A673 (cell line): Measurements from ENCODE around the gene NFKB2. TPM values are rescaled to one million over a fixed set of nuclear protein-coding genes. Genes with fewer than 3 reads are reported as not detected.

Experiments
- BruUV-seq: library from RNA; stranded (reverse); fragments of 400-500 nt; replicated peaks from 2 replicates; lab custom pipeline; 2021; lab: Mats Ljungman, UMichigan
- CTCF ChIA-PET: fragments of 300-600 bp; sonication (Branson Sonifier 250); formaldehyde crosslinking; loops from one replicate; lab custom pipeline; 2022; ENCODE audit warnings: antibody characterized with exemption; lab: Charles Lee
- POLR2A ChIA-PET: fragments of 300-600 bp; sonication (Branson Sonifier 250); formaldehyde crosslinking; loops from one replicate; lab custom pipeline; 2022; ENCODE audit warnings: antibody characterized with exemption; ENCODE audit not compliant: low non-redundant PET; lab: Charles Lee
- DNase-seq: peaks from one replicate; pipeline ENCODE4 v3.0.0-alpha.2; 2015; ENCODE audit warnings: low spot score
- H3K27ac ChIP-seq: fragments of 200-600 bp; sonication (generic); 2 replicates; pipeline ENCODE4 v1.5.1; 2016; ENCODE audit warnings: mixed run types, low read depth, mild to moderate bottlenecking, mixed read lengths, antibody characterized with exemption, low read length; ENCODE audit not compliant: poor library complexity, severe bottlenecking
- H3K27me3 ChIP-seq: fragments of 200-600 bp; sonication (generic); replicated peaks from 2 replicates; pipeline ENCODE4 v1.6.1; 2017; ENCODE audit warnings: mixed run types, low read depth, mild to moderate bottlenecking, mixed read lengths, antibody characterized with exemption, low read length; ENCODE audit not compliant: insufficient read depth, poor library complexity
- H3K36me3 ChIP-seq: fragments of 200-600 bp; sonication (generic); 2 replicates; pipeline ENCODE4 v1.6.1; 2016; ENCODE audit warnings: mixed run types, mild to moderate bottlenecking, mixed read lengths, antibody characterized with exemption, low read length; ENCODE audit not compliant: insufficient read depth, poor library complexity, severe bottlenecking
- H3K4me1 ChIP-seq: fragments of 200-600 bp; sonication (generic); 2 replicates; pipeline ENCODE4 v1.6.1; 2017; ENCODE audit warnings: mixed run types, mild to moderate bottlenecking, mixed read lengths, antibody characterized with exemption, low read length; ENCODE audit not compliant: insufficient read depth, poor library complexity, severe bottlenecking
- H3K4me3 ChIP-seq: fragments of 200-600 bp; sonication (generic); 2 replicates; pipeline ENCODE4 v1.5.1; 2016; ENCODE audit warnings: low read depth, mixed run types, mild to moderate bottlenecking, mixed read lengths, low read length; ENCODE audit not compliant: poor library complexity, severe bottlenecking
- H3K9me3 ChIP-seq: fragments of 200-600 bp; sonication (generic); 2 replicates; pipeline ENCODE4 v1.6.1; 2016; ENCODE audit warnings: mixed run types, low read depth, mild to moderate bottlenecking, mixed read lengths, antibody characterized with exemption, low read length; ENCODE audit not compliant: poor library complexity, severe bottlenecking
- CTCF ChIP-seq: fragments of 300-800, 200-600 bp; sonication (generic); conservative IDR thresholded peaks from 2 replicates; pipeline ENCODE4 v1.5.1; 2017; ENCODE audit warnings: low read depth, mild to moderate bottlenecking, antibody characterized with exemption, low read length, moderate library complexity, mixed read lengths
- EZH2 ChIP-seq: fragments of 200-600 bp; sonication (generic); IDR thresholded peaks from 2 replicates; pipeline ENCODE4 v1.6.1; 2017; ENCODE audit warnings: borderline replicate concordance, low read depth, mild to moderate bottlenecking, mixed read lengths, antibody characterized with exemption, low read length; ENCODE audit not compliant: poor library complexity, severe bottlenecking
- intact Hi-C: fragments of 100-400 bp; cut with micrococcal nuclease; formaldehyde crosslinking; loops from one replicate; pipeline ENCODE4 v1.10.0; 2022; ENCODE audit not compliant: unreplicated experiment
- total RNA-seq: library from RNA; stranded (reverse); gene quantifications from 2 replicates; pipeline ENCODE4 v1.2.3, GENCODE V29; 2021

Gene NFKB2
- total RNA-seq, 1 experiment from 2014 or later: 29.8 TPM

GRCh38 chr10:102423372-102423968, 28.0 kb downstream of the NFKB2 start:
- H3K36me3 ChIP-seq: peaks cover 8% of the 10 kb centered on the region
- no peak for DNase-seq
- POLR2A ChIA-PET: interaction anchor here (0.5 kb wide), 1 partner anchor 12 kb away, joined by 3 read pairs; no protein-coding TSS in a partner anchor
- TF ChIP-seq EZH2 (no peak), CTCF (no peak)
- CTCF ChIA-PET: interaction anchor here (0.5 to 1.6 kb wide), 4 partner anchors 30 to 193 kb away, joined by 3 to 9 read pairs (median 4); no protein-coding TSS in a partner anchor
- intact Hi-C loops: no loop called here
- H3K27me3 ChIP-seq: no peaks in the 10 kb centered on the region
- H3K4me1 ChIP-seq: peaks cover 16% of the 10 kb centered on the region
- no peak overlapping the region for H3K27ac ChIP-seq
- H3K9me3 ChIP-seq: no peaks in the 10 kb centered on the region
- TSS peak; percentile 51 for BruUV-seq
- H3K4me3 ChIP-seq: no peak overlapping the region

GRCh38 chr10:102424145-102424544, 28.6 kb downstream of the NFKB2 start:
- TF ChIP-seq CTCF (no peak), EZH2 (no peak)
- peaks cover 12% of the 10 kb centered on the region for H3K4me1 ChIP-seq
- peaks cover 8% of the 10 kb centered on the region for H3K36me3 ChIP-seq
- CTCF ChIA-PET: interaction anchor here (1.6 kb wide), 1 partner anchor 194 kb away, joined by 5 read pairs; no protein-coding TSS in a partner anchor
- DNase-seq: no peak
- H3K27ac ChIP-seq: no peak overlapping the region
- POLR2A ChIA-PET: interaction anchor here (0.5 kb wide), 1 partner anchor 11 kb away, joined by 3 read pairs; no protein-coding TSS in a partner anchor
- no TSS peak for BruUV-seq
- intact Hi-C loops: no loop called here
- no peak overlapping the region for H3K4me3 ChIP-seq
- H3K27me3 ChIP-seq: no peaks in the 10 kb centered on the region
- no peaks in the 10 kb centered on the region for H3K9me3 ChIP-seq

- no peak overlapping the region for H3K4me3 ChIP-seq
- peaks cover 8% of the 10 kb centered on the region for H3K36me3 ChIP-seq
- ChIA-PET CTCF (no interaction called here), POLR2A (no interaction called here)
- intact Hi-C loops: no loop called here
- peaks cover 10% of the 10 kb centered on the region for H3K4me1 ChIP-seq
- no TSS peak for BruUV-seq
- H3K27ac ChIP-seq: no peak overlapping the region
- H3K9me3 ChIP-seq: no peaks in the 10 kb centered on the region
- no peak for DNase-seq
- TF ChIP-seq EZH2 (no peak), CTCF (no peak)
- H3K27me3 ChIP-seq: no peaks in the 10 kb centered on the region
Observed at GRCh38 chr10:102424916-102425315, 29.4 kb downstream of the NFKB2 start.
